ENCODE measurements around the gene IL1RAPL2. TPM values are rescaled to one million over a fixed set of nuclear protein-coding genes. Genes with fewer than 3 reads are reported as not detected.

IL1RAPL2 gene
- total RNA-seq, 2 donors from 2014 or later, result not detected

DNA sequence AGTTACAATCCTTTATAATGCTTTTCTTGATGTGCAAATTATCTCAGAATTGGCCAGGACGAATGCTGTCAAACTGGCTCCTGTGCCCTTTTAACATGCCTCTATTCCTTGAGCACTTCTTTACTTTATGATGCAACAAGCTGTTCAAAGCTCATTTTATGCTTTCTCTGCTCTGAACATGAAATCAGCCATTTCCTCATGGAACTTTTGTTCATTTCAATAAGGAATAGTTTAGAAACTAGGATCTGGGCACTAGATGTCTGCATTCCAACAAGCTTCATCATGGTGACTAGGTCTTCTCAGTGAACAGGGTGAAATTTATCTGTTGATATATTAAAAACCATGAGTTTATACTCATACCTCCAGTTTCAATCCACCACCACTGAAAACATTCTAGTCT lies 741.8 kb downstream of the IL1RAPL2 start:
- no peaks in the 10 kb centered on the region for H3K36me3 Mint-ChIP-seq (ENCODE audit: low read depth)
- no peaks in the 10 kb centered on the region for H3K9me3 Mint-ChIP-seq
- H3K4me3 Mint-ChIP-seq, result no peak overlapping the region
- no peak for ATAC-seq (replicated peaks)
- H3K4me1 Mint-ChIP-seq, result no peaks in the 10 kb centered on the region
- H3K27me3 Mint-ChIP-seq, result no peaks in the 10 kb centered on the region
- H3K27ac Mint-ChIP-seq, result no peak overlapping the region

DNA sequence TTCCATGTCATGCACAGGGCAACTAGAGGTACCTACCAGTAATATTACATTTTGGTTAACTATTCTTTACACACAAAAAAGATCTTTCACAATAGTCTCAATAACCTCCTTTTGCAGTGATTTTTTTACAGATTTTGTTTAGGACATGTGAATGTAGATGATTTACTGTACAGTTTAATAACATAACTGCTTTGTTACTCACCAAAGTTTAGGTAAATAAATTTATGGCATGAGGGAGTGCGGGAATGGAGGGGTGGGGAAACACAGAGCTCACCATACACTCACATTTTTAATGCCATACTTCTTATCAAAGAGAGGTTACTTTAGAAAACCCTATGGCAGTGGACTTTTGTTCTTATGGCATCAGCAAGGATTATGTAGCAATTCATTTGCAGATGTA lies 747.6 kb downstream of the IL1RAPL2 start:
- Mint-ChIP-seq H3K4me3 (no peak overlapping the region), H3K36me3 (ENCODE audit: low read depth) (no peaks in the 10 kb centered on the region), H3K27ac (no peak overlapping the region), H3K27me3 (no peaks in the 10 kb centered on the region), H3K9me3 (no peaks in the 10 kb centered on the region), H3K4me1 (no peaks in the 10 kb centered on the region)
- no peak for ATAC-seq (replicated peaks)

DNA sequence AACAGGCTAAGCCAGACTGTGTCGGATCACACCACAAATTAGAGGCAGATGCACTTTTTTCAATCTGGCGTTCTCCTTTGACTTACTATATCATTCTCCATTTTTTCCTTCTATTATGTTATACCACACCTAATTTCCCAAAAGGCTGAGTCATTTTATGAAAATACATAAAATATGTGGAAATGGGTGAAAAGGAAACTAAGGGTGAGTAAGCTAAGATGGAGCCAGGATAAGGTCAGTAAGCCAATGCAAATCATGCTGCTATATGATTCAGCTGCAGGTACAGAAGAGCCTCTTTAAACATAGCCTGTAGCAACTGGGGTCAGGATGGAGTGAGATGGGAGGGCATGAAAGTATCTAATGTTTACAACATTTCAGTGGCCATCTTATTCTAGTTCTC lies 748.5 kb downstream of the IL1RAPL2 start:
- ATAC-seq (replicated peaks), result no peak
- H3K4me3 Mint-ChIP-seq, result no peak overlapping the region
- no peaks in the 10 kb centered on the region for H3K4me1 Mint-ChIP-seq
- H3K36me3 Mint-ChIP-seq (ENCODE audit: low read depth), result no peaks in the 10 kb centered on the region
- H3K27me3 Mint-ChIP-seq, result no peaks in the 10 kb centered on the region
- H3K9me3 Mint-ChIP-seq, result no peaks in the 10 kb centered on the region
- H3K27ac Mint-ChIP-seq, result no peak overlapping the region

DNA sequence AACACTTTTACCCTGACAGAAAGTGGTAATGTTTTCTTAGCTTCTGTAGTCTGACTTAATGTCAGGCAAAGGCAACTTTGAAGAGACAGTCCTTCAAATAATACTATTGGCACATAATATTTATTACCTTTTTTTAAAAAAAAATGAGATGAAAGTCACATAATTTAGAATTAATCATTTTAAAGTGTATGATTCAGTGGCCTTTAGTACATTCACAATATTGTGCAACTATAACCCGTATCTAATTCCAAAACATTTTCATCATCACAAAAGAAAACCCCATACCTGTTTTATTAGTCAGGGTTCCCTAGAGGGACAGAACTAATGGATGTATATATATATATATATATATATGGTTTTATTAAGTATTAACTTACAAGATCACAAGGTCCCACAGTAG lies 749.2 kb downstream of the IL1RAPL2 start:
- H3K9me3 Mint-ChIP-seq, result no peaks in the 10 kb centered on the region
- H3K36me3 Mint-ChIP-seq (ENCODE audit: low read depth), result no peaks in the 10 kb centered on the region
- H3K27me3 Mint-ChIP-seq, result no peaks in the 10 kb centered on the region
- no peak overlapping the region for H3K4me3 Mint-ChIP-seq
- no peak for ATAC-seq (replicated peaks)
- H3K27ac Mint-ChIP-seq, result no peak overlapping the region
- no peaks in the 10 kb centered on the region for H3K4me1 Mint-ChIP-seq

- H3K9me3 Mint-ChIP-seq, result no peaks in the 10 kb centered on the region
- ATAC-seq (replicated peaks), result no peak
- no peak overlapping the region for H3K27ac Mint-ChIP-seq
- no peak overlapping the region for H3K4me3 Mint-ChIP-seq
- H3K36me3 Mint-ChIP-seq (ENCODE audit: low read depth), result no peaks in the 10 kb centered on the region
- H3K27me3 Mint-ChIP-seq, result no peaks in the 10 kb centered on the region
- no peaks in the 10 kb centered on the region for H3K4me1 Mint-ChIP-seq
These were observed 751.1 kb downstream of the IL1RAPL2 start for GRCh38 chrX:105317117-105317516.

DNA sequence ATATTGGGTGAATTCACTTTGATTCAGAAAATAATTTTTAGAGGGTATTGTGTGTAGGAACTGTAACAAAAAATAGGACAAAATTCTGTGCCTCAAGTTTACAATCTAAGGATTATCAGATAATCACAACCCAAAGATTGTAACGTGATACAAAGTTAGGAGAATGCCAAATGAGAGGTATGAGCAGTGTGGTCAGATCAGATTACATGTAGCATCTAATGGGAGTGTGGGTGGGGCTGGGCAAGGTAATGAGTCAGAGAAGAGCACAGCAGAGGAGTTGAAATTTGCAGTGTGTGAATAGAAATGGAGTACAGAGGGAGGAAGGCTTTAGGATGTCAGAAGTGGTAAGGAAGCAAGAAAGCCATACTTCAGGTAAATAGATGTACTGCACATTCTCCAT lies 757.9 kb downstream of the IL1RAPL2 start:
- Mint-ChIP-seq H3K4me3 (no peak overlapping the region), H3K27me3 (no peaks in the 10 kb centered on the region), H3K9me3 (no peaks in the 10 kb centered on the region), H3K4me1 (no peaks in the 10 kb centered on the region), H3K36me3 (ENCODE audit: low read depth) (no peaks in the 10 kb centered on the region), H3K27ac (no peak overlapping the region)
- ATAC-seq (replicated peaks), result no peak

DNA sequence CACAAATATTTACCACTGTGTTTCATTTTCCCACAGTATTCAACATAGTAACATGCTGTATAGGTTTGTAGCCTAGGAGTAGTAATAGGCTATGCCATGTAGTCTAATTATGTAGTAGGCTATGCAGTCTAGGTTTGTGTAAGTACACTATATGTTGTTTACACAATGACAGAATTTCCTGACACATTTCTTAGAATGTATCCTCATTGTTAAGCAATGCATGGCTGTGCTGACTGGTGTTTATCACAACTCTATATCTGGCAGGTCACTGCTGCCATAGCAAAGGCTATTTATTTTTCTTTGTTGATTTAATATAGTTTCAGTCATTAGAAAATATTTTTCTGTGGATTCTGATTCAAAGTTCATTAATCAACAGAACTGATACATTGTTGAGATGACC lies 762.8 kb downstream of the IL1RAPL2 start:
- Mint-ChIP-seq H3K27me3 (no peaks in the 10 kb centered on the region), H3K9me3 (no peaks in the 10 kb centered on the region), H3K36me3 (ENCODE audit: low read depth) (no peaks in the 10 kb centered on the region), H3K4me3 (no peak overlapping the region), H3K27ac (no peak overlapping the region), H3K4me1 (no peaks in the 10 kb centered on the region)
- no peak for ATAC-seq (replicated peaks)

DNA sequence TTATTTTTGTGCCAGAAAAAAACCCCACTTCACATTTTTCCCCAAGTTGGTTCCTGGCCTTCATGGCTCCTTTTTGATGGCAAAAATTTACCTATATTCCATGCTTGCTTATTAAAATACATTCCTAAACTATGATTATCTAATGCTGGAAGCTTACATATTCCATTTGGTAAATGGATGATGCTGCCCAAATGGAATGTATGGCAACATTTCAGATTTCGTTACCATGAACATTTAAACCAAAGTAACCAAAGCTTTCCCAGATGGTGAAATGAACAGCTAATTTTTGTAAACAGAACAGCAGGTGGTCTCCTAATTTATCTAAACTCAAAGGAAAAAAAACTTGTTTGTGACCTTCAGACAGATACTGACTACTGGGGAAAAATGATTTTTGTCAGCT lies 765.2 kb downstream of the IL1RAPL2 start:
- no peaks in the 10 kb centered on the region for H3K4me1 Mint-ChIP-seq
- no peaks in the 10 kb centered on the region for H3K9me3 Mint-ChIP-seq
- ATAC-seq (replicated peaks), result no peak
- no peak overlapping the region for H3K27ac Mint-ChIP-seq
- no peaks in the 10 kb centered on the region for H3K27me3 Mint-ChIP-seq
- H3K4me3 Mint-ChIP-seq, result no peak overlapping the region
- H3K36me3 Mint-ChIP-seq (ENCODE audit: low read depth), result no peaks in the 10 kb centered on the region

DNA sequence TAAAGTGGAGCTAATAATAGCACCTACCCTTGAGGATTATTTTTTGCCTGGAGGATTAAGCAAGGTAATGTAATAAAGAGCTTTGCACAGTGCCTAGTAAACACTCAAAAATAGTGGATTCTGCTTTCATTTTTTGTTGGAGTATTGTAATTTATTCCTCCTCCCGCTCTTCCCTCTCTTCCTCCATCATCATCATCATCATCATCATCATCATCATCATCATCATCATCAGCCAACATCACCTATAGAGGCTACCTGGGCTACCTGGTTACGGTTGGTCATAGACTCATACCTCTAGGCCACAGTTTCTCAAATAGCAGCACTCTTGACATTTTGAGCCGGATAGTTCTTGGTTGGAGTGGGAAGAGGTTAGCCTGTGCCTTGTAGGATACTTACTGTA lies 781.4 kb downstream of the IL1RAPL2 start:
- Mint-ChIP-seq H3K4me3 (no peak overlapping the region), H3K27ac (no peak overlapping the region), H3K36me3 (ENCODE audit: low read depth) (no peaks in the 10 kb centered on the region), H3K9me3 (peaks cover 5% of the 10 kb centered on the region), H3K4me1 (no peaks in the 10 kb centered on the region), H3K27me3 (no peaks in the 10 kb centered on the region)
- no peak for ATAC-seq (replicated peaks)

GRCh38 chrX:105349476-105349875 lies 783.5 kb downstream of the IL1RAPL2 start:
- Mint-ChIP-seq H3K27ac (no peak overlapping the region), H3K9me3 (peaks cover 5% of the 10 kb centered on the region), H3K4me1 (no peaks in the 10 kb centered on the region)

GRCh38 chrX:105375816-105376215 lies 809.8 kb downstream of the IL1RAPL2 start:
- no peaks in the 10 kb centered on the region for H3K9me3 Mint-ChIP-seq
- H3K4me3 Mint-ChIP-seq, result no peak overlapping the region
- H3K36me3 Mint-ChIP-seq (ENCODE audit: low read depth), result no peaks in the 10 kb centered on the region
- H3K27ac Mint-ChIP-seq, result no peak overlapping the region
- no peaks in the 10 kb centered on the region for H3K27me3 Mint-ChIP-seq
- no peak for ATAC-seq (replicated peaks)
- H3K4me1 Mint-ChIP-seq, result no peaks in the 10 kb centered on the region

More at GRCh38 chrX:105349476-105349875, 783.5 kb downstream of the IL1RAPL2 start:
- H3K27me3 Mint-ChIP-seq, result no peaks in the 10 kb centered on the region
- no peaks in the 10 kb centered on the region for H3K36me3 Mint-ChIP-seq (ENCODE audit: low read depth)
- H3K4me3 Mint-ChIP-seq, result no peak overlapping the region
- no peak for ATAC-seq (replicated peaks)

DNA sequence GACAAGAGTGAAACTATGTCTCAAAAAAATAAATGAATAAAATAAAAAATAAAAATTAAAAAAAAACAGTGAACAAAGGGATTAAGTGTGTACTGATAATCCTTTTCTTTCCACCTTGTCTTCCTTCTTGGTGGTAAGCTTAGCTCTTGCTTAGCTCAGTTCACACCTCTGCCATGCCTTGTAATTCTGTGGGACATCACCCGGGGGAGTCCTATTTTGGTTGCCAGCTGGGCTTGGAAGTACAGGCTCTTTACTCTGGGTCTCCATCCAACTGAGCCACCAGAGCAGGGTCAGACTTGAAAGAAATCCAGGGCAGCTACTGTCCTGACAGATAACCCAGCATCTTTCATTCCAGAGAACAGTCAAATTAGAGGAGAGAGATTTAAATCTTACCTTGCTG lies 858.7 kb downstream of the IL1RAPL2 start:
- Mint-ChIP-seq H3K4me3 (no peak overlapping the region), H3K9me3 (peaks cover 3% of the 10 kb centered on the region), H3K4me1 (no peaks in the 10 kb centered on the region), H3K27ac (no peak overlapping the region), H3K27me3 (no peaks in the 10 kb centered on the region), H3K36me3 (ENCODE audit: low read depth) (no peaks in the 10 kb centered on the region)
- no peak for ATAC-seq (replicated peaks)

DNA sequence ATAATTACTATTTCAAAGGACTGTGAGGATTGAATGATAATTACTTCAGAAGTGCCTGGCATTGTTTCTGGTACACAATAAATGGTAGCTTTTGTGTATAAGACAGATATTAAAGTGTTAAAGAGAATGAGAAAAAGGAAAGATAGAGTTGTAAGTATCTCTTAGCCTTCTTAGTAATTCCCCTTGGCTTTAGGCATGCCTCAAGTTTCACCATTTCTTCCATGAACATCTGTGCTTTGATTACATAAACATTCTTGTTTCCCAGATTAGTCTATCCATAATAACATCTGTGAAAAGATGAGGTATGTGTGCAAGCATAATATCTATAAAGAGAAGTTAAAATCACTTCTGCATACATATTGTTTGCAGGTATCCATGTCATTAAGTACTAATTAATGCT lies 885.4 kb downstream of the IL1RAPL2 start:
- Mint-ChIP-seq H3K27me3 (no peaks in the 10 kb centered on the region), H3K4me1 (no peaks in the 10 kb centered on the region), H3K4me3 (no peak overlapping the region), H3K9me3 (no peaks in the 10 kb centered on the region), H3K36me3 (ENCODE audit: low read depth) (no peaks in the 10 kb centered on the region), H3K27ac (no peak overlapping the region)
- no peak for ATAC-seq (replicated peaks)

DNA sequence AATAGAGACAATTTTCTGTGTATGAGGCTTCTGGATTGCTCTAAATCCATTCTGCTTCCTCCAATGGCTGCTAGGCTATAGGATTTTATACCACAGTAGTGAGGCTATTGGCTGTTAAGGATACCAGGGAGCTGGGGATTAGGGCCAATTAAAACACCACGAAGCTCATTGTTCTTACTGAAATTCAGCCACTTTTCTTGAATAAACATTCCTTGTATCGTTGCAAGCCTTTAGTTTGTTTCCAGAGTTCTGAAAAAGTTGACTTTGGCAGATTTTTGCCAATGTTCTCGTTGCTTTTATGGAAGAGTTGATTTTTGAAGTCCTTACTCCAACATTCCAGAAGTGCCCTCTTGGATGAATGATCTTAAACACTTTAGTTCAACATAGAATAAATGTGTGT lies 892.8 kb downstream of the IL1RAPL2 start:
- no peaks in the 10 kb centered on the region for H3K36me3 Mint-ChIP-seq (ENCODE audit: low read depth)
- H3K27ac Mint-ChIP-seq, result no peak overlapping the region
- no peak for ATAC-seq (replicated peaks)
- no peak overlapping the region for H3K4me3 Mint-ChIP-seq
- H3K4me1 Mint-ChIP-seq, result no peaks in the 10 kb centered on the region
- no peaks in the 10 kb centered on the region for H3K9me3 Mint-ChIP-seq
- no peaks in the 10 kb centered on the region for H3K27me3 Mint-ChIP-seq

- no peak overlapping the region for H3K4me3 Mint-ChIP-seq
- H3K27me3 Mint-ChIP-seq, result no peaks in the 10 kb centered on the region
- no peaks in the 10 kb centered on the region for H3K9me3 Mint-ChIP-seq
- H3K36me3 Mint-ChIP-seq (ENCODE audit: low read depth), result no peaks in the 10 kb centered on the region
- no peaks in the 10 kb centered on the region for H3K4me1 Mint-ChIP-seq
- H3K27ac Mint-ChIP-seq, result no peak overlapping the region
- no peak for ATAC-seq (replicated peaks)
These were observed 894.4 kb downstream of the IL1RAPL2 start for GRCh38 chrX:105460376-105460775.

GRCh38 chrX:105461016-105461415 lies 895.0 kb downstream of the IL1RAPL2 start:
- no peaks in the 10 kb centered on the region for H3K4me1 Mint-ChIP-seq
- H3K9me3 Mint-ChIP-seq, result no peaks in the 10 kb centered on the region
- H3K36me3 Mint-ChIP-seq (ENCODE audit: low read depth), result no peaks in the 10 kb centered on the region
- ATAC-seq (replicated peaks), result no peak
- H3K27ac Mint-ChIP-seq, result no peak overlapping the region
- H3K4me3 Mint-ChIP-seq, result no peak overlapping the region
- H3K27me3 Mint-ChIP-seq, result no peaks in the 10 kb centered on the region
